Hepatocyte (in vitro differentiated cells): Measurements from ENCODE around the gene TTLL10. TPM values are rescaled to one million over a fixed set of nuclear protein-coding genes. Genes with fewer than 3 reads are reported as not detected.

Experiments
- DNase-seq: peaks from one replicate; pipeline ENCODE4 v3.0.0-alpha.2; 2016; ENCODE audit warnings: low spot score
- H2AFZ ChIP-seq: fragments of 200-600 bp; sonication (generic); 2 replicates; pipeline ENCODE4 v1.6.0; 2016; ENCODE audit warnings: antibody characterized with exemption, mild to moderate bottlenecking
- H3K27ac ChIP-seq: fragments of 200-600 bp; sonication (generic); 2 replicates; pipeline ENCODE4 v1.5.1; 2016; ENCODE audit warnings: mild to moderate bottlenecking
- H3K27me3 ChIP-seq: fragments of 200-600 bp; sonication (generic); 2 replicates; pipeline ENCODE4 v1.6.1; 2016
- H3K36me3 ChIP-seq: fragments of 200-600 bp; sonication (generic); replicated peaks from 2 replicates; pipeline ENCODE4 v1.5.1; 2016; ENCODE audit warnings: low read depth; ENCODE audit not compliant: insufficient read depth
- H3K4me1 ChIP-seq: fragments of 200-600 bp; sonication (generic); 2 replicates; pipeline ENCODE4 v1.5.1; 2016; ENCODE audit warnings: mild to moderate bottlenecking, moderate library complexity; ENCODE audit not compliant: insufficient read depth
- H3K4me2 ChIP-seq: fragments of 200-600 bp; sonication (generic); 2 replicates; pipeline ENCODE4 v1.6.0; 2016
- H3K4me3 ChIP-seq: fragments of 200-600 bp; sonication (generic); 2 replicates; pipeline ENCODE4 v1.5.1; 2016; ENCODE audit warnings: mild to moderate bottlenecking
- H3K79me2 ChIP-seq: fragments of 200-600 bp; sonication (generic); 2 replicates; pipeline ENCODE4 v1.6.0; 2017; ENCODE audit warnings: mild to moderate bottlenecking
- H3K9me2 ChIP-seq: fragments of 200-600 bp; sonication (generic); replicated peaks from 2 replicates; pipeline ENCODE4 v1.6.0; 2017; ENCODE audit warnings: mild to moderate bottlenecking; ENCODE audit not compliant: insufficient read depth
- H3K9me3 ChIP-seq: fragments of 200-600 bp; sonication (generic); 2 replicates; pipeline ENCODE4 v1.5.1; 2016; ENCODE audit warnings: low read depth, mild to moderate bottlenecking
- H4K20me1 ChIP-seq: fragments of 200-600 bp; sonication (generic); 2 replicates; pipeline ENCODE4 v1.6.0; 2016; ENCODE audit warnings: mild to moderate bottlenecking; ENCODE audit not compliant: insufficient read depth, poor library complexity, severe bottlenecking
- EZH2 ChIP-seq: fragments of 200-600 bp; sonication (generic); IDR thresholded peaks from 2 replicates; pipeline ENCODE4 v1.6.1; 2016; ENCODE audit warnings: antibody characterized with exemption, mild to moderate bottlenecking, borderline replicate concordance
- EZH2phosphoT487 ChIP-seq: fragments of 200-600 bp; sonication (generic); IDR thresholded peaks from one replicate; pipeline ENCODE4 v1.6.1; 2018; ENCODE audit warnings: antibody characterized with exemption, mild to moderate bottlenecking, low read depth, moderate library complexity; ENCODE audit not compliant: unreplicated experiment, severe bottlenecking
- WGBS: methylation state at CpG from one replicate; pipeline ENCODE4 v1.1.6; 2016; ENCODE audit warnings: low lambda C conversion rate; ENCODE audit errors: missing lambda C conversion rate; 5-methylcytosine and 5-hydroxymethylcytosine counted together
- polyA plus RNA-seq: library from polyadenylated mRNA; unstranded; fragments of >200 nt; fragmentation: Nextera tagmentation; extraction: Ambion mirVana; gene quantifications from 2 replicates; pipeline ENCODE4 v1.2.1, GENCODE V29; 2016
- total RNA-seq: library from RNA; depleted of rRNA; stranded (reverse); fragments of >200 nt; gene quantifications from 2 replicates; pipeline ENCODE4 v1.2.3, GENCODE V29; 2014
- TF ChIP-seq, protein P1 (sequence below): fragments of 200-600 bp; sonication (generic); IDR thresholded peaks from 2 replicates; pipeline ENCODE4 v1.5.1; 2016; ENCODE audit warnings: antibody characterized with exemption, mild to moderate bottlenecking; ENCODE audit not compliant: poor library complexity

TTLL10 gene
- total and polyA plus RNA-seq, 2 experiments from 2014 or later, result 0.69 TPM; not detected in 1

DNA sequence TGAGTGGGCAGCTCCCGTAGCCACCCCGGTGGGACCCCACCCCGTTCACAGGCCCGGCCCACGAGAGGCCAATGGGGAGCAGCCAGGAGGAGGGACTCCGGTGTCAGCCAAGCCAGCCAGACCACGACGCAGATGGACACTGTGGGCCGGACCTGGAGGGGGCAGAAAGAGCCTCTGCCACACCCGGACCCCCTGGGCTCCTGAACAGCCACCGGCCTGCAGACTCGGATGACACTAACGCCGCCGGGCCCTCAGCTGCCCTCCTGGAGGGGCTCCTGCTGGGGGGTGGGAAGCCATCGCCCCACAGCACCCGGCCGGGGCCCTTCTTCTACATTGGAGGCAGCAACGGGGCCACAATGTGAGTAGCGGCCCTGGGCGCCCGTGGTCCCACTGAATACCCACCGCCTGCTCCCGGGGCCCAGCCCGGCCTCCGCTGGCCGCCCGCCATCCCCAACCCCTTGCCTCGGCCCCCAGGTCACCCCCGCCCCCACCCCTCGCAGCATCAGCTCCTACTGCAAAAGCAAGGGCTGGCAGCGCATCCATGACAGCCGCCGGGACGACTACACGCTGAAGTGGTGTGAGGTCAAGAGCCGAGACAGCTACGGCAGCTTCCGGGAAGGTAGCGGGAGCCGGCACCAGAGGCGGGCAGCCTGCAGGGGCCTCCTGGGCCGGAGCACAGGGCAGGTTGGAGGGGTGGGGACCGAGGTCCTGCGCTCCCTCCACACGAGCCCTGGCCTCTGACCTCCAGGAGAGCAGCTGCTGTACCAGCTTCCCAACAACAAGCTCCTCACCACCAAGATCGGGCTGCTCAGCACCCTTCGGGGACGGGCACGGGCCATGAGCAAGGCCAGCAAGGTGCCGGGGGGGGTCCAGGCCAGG lies 6.5 kb downstream of the TTLL10 start:
- no peak overlapping the region for H3K27ac ChIP-seq
- no peaks in the 10 kb centered on the region for H3K9me3 ChIP-seq
- no peaks in the 10 kb centered on the region for H3K27me3 ChIP-seq
- WGBS, result 87% methylated on average over 30 of the region's 51 CpGs
- no peaks in the 10 kb centered on the region for H3K4me1 ChIP-seq
- H3K36me3 ChIP-seq, result no peaks in the 10 kb centered on the region
- no peak overlapping the region for H3K4me3 ChIP-seq
- TF ChIP-seq EZH2phosphoT487, result no peak
- TF ChIP-seq, protein P1, sequence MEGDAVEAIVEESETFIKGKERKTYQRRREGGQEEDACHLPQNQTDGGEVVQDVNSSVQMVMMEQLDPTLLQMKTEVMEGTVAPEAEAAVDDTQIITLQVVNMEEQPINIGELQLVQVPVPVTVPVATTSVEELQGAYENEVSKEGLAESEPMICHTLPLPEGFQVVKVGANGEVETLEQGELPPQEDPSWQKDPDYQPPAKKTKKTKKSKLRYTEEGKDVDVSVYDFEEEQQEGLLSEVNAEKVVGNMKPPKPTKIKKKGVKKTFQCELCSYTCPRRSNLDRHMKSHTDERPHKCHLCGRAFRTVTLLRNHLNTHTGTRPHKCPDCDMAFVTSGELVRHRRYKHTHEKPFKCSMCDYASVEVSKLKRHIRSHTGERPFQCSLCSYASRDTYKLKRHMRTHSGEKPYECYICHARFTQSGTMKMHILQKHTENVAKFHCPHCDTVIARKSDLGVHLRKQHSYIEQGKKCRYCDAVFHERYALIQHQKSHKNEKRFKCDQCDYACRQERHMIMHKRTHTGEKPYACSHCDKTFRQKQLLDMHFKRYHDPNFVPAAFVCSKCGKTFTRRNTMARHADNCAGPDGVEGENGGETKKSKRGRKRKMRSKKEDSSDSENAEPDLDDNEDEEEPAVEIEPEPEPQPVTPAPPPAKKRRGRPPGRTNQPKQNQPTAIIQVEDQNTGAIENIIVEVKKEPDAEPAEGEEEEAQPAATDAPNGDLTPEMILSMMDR, result no peak
- no peak for TF ChIP-seq EZH2
- no peak overlapping the region for H3K4me2 ChIP-seq
- no peak overlapping the region for H2AFZ ChIP-seq
- no peaks in the 10 kb centered on the region for H3K79me2 ChIP-seq
- no peaks in the 10 kb centered on the region for H3K9me2 ChIP-seq
- no peaks in the 10 kb centered on the region for H4K20me1 ChIP-seq
- DNase-seq, result no peak

DNA sequence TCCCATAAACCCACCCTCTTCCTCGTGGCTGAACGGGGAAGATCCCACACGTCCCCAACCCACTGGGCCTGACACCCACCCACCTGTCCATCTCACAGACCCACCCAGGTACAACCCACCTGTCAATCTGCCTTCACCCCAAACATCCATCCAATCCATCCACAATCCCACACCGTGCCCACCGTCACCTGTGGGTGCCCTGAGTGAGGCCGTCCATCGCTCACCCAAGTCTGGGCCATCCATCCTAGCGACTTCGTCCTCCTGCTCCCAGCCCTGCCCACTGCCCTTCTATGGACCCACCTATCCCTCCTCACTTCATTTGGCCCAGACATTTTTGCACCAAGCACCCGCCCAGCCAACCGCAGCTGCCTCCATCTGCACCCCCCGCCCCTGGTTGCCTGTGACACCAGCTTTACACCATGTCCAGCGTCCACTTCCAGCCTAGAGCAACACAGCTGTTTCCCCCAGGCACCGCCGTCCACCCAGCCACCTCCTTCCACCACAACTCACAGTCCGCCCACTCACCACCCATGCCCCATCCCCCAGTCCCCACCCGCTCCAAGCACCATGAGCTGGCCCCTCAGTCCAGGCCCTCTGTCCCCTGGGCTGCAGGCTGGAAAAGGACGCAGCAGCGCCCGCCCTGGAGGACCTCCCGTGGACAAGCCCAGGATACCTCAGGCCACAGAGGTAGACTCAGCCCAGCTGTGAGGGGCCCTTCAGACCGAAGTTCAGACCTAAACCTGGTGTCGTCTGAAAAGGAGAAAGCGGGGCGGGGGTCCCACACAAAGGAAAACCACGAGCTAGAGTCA lies 7.7 kb downstream of the TTLL10 start:
- Histone ChIP-seq H4K20me1 (no peaks in the 10 kb centered on the region), H3K4me3 (no peak overlapping the region), H3K79me2 (no peaks in the 10 kb centered on the region), H3K36me3 (no peaks in the 10 kb centered on the region), H3K9me2 (no peaks in the 10 kb centered on the region), H3K9me3 (no peaks in the 10 kb centered on the region), H3K27me3 (no peaks in the 10 kb centered on the region), H3K4me2 (no peak overlapping the region), H3K4me1 (no peaks in the 10 kb centered on the region), H2AFZ (no peak overlapping the region), H3K27ac (no peak overlapping the region)
- TF ChIP-seq EZH2, result no peak
- TF ChIP-seq, protein P1, result no peak
- TF ChIP-seq EZH2phosphoT487, result no peak
- WGBS, result 96% methylated on average over 19 of the region's 26 CpGs
- DNase-seq, result no peak

DNA sequence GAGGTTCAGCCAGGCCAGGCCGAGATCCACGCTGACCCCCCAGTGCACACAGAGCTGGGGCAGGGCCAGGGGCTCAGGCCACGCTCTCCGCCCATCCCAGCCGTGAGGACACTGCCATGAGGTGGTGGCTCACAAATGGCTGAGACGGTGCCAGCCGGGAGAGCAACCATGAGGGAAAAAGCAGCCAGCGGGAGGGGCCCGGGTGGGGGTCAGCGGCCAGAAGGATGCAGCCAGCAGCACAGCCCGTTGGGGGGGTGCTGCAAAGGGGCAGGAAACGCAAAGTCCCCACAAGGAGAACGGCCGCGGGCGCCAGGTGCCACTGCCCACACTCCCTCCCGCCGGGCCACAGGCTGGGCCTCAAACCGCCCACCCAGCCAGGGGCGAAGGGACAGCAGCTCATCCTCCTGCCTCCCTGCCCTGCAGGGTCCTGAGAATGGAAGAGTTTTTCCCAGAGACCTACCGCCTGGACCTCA lies 8.3 kb downstream of the TTLL10 start:
- Histone ChIP-seq H2AFZ (no peak overlapping the region), H3K4me1 (no peaks in the 10 kb centered on the region), H3K9me2 (no peaks in the 10 kb centered on the region), H3K4me2 (no peak overlapping the region), H3K4me3 (no peak overlapping the region), H3K27me3 (no peaks in the 10 kb centered on the region), H4K20me1 (no peaks in the 10 kb centered on the region), H3K27ac (no peak overlapping the region), H3K9me3 (no peaks in the 10 kb centered on the region), H3K79me2 (no peaks in the 10 kb centered on the region), H3K36me3 (no peaks in the 10 kb centered on the region)
- TF ChIP-seq EZH2 (no peak), EZH2phosphoT487 (no peak)
- TF ChIP-seq, protein P1, result no peak
- DNase-seq, result no peak
- 89% methylated on average over 15 of the region's 21 CpGs for WGBS
